Activated naive CD4-positive, alpha-beta T cell treated with anti-CD3 and anti-CD28 coated beads for 36 hours (primary cell): ENCODE data around the gene LYPD6B. TPM values are rescaled to one million over a fixed set of nuclear protein-coding genes. Genes with fewer than 3 reads are reported as not detected.
"Not testable (repeated sequence)": the region's sequence is repeated elsewhere in the genome, so short reads cannot be mapped to it uniquely, and the experiment has no call there.

Experiments
- CTCF ChIA-PET: fragments of 350-600 bp; sonication (Branson Sonifier 250); formaldehyde crosslinking; loops from one replicate; lab custom pipeline; 2021; ENCODE audit warnings: antibody characterized with exemption; lab: Charles Lee
- DNase-seq: peaks from one replicate; pipeline ENCODE4 v3.0.0-alpha.2; 2020
- H3K27ac Mint-ChIP-seq: one replicate; pipeline ENCODE4 v1.8.0; 2021; ENCODE audit warnings: mild to moderate bottlenecking, mixed read lengths
- H3K27me3 Mint-ChIP-seq: one replicate; pipeline ENCODE4 v1.8.0; 2021; ENCODE audit warnings: low read depth, mixed read lengths
- H3K36me3 Mint-ChIP-seq: one replicate; pipeline ENCODE4 v1.8.0; 2021; ENCODE audit warnings: low read depth, mixed read lengths
- H3K4me1 Mint-ChIP-seq: one replicate; pipeline ENCODE4 v1.8.0; 2021; ENCODE audit warnings: low read depth, mixed read lengths
- H3K4me3 Mint-ChIP-seq: one replicate; pipeline ENCODE4 v1.8.0; 2021; ENCODE audit warnings: mild to moderate bottlenecking, moderate library complexity, mixed read lengths
- H3K9me3 Mint-ChIP-seq: one replicate; pipeline ENCODE4 v1.8.0; 2021; ENCODE audit warnings: mixed read lengths
- intact Hi-C: fragments of 100-400 bp; cut with micrococcal nuclease; formaldehyde crosslinking; loops from one replicate; pipeline ENCODE4 v1.15.1; 2023
- total RNA-seq, 2 experiments: library from RNA; stranded (reverse); gene quantifications; one replicate each; pipeline ENCODE4 v1.2.3, GENCODE V29; 2021

Gene LYPD6B
- total RNA-seq, 2 experiments from 2014 or later, result not detected

- Mint-ChIP-seq H3K36me3 (no peaks in the 10 kb centered on the region), H3K4me1 (no peaks in the 10 kb centered on the region), H3K9me3 (no peaks in the 10 kb centered on the region), H3K27ac (no peak overlapping the region), H3K4me3 (no peak overlapping the region), H3K27me3 (peaks cover 5% of the 10 kb centered on the region)
- CTCF ChIA-PET, result no interaction called here
- intact Hi-C loops, result no loop called here
- DNase-seq, result no peak
Observed at GRCh38 chr2:149221002-149221401, 182.5 kb downstream of the LYPD6B start.

- CTCF ChIA-PET, result no interaction called here
- H3K36me3 Mint-ChIP-seq, result no peaks in the 10 kb centered on the region
Observed at GRCh38 chr2:149221898-149222297, 183.4 kb downstream of the LYPD6B start.

GRCh38 chr2:149223472-149224095 is 185.1 kb downstream of the LYPD6B start:
- DNase-seq, result no peak
- CTCF ChIA-PET, result interaction anchor here (0.6 to 0.7 kb wide), 2 partner anchors 158 to 189 kb away, joined by 3 read pairs; no protein-coding TSS in a partner anchor
- no peak overlapping the region for H3K4me3 Mint-ChIP-seq
- intact Hi-C loops, result no loop called here
- H3K27ac Mint-ChIP-seq, result no peak overlapping the region
- no peaks in the 10 kb centered on the region for H3K36me3 Mint-ChIP-seq
- no peaks in the 10 kb centered on the region for H3K9me3 Mint-ChIP-seq
- H3K4me1 Mint-ChIP-seq, result no peaks in the 10 kb centered on the region
- peaks cover 11% of the 10 kb centered on the region for H3K27me3 Mint-ChIP-seq

More at GRCh38 chr2:149221898-149222297, 183.4 kb downstream of the LYPD6B start:
- H3K9me3 Mint-ChIP-seq, result no peaks in the 10 kb centered on the region
- no peaks in the 10 kb centered on the region for H3K4me1 Mint-ChIP-seq
- no peak for DNase-seq
- H3K27ac Mint-ChIP-seq, result no peak overlapping the region
- H3K27me3 Mint-ChIP-seq, result peaks cover 10% of the 10 kb centered on the region
- H3K4me3 Mint-ChIP-seq, result no peak overlapping the region
- intact Hi-C loops, result no loop called here

GRCh38 chr2:149224543-149224942 is 186.0 kb downstream of the LYPD6B start:
- H3K4me3 Mint-ChIP-seq, result no peak overlapping the region
- no peaks in the 10 kb centered on the region for H3K36me3 Mint-ChIP-seq
- H3K4me1 Mint-ChIP-seq, result no peaks in the 10 kb centered on the region
- DNase-seq, result no peak
- H3K27me3 Mint-ChIP-seq, result peaks cover 11% of the 10 kb centered on the region
- intact Hi-C loops, result no loop called here
- H3K27ac Mint-ChIP-seq, result no peak overlapping the region
- no peaks in the 10 kb centered on the region for H3K9me3 Mint-ChIP-seq
- CTCF ChIA-PET, result interaction anchor here (0.6 to 0.7 kb wide), 2 partner anchors 159 to 190 kb away, joined by 3 read pairs; no protein-coding TSS in a partner anchor

GRCh38 chr2:149225446-149225845 is 186.9 kb downstream of the LYPD6B start:
- no peak overlapping the region for H3K27ac Mint-ChIP-seq
- peaks cover 11% of the 10 kb centered on the region for H3K27me3 Mint-ChIP-seq
- no peaks in the 10 kb centered on the region for H3K9me3 Mint-ChIP-seq
- no peak for DNase-seq
- no peak overlapping the region for H3K4me3 Mint-ChIP-seq
- H3K36me3 Mint-ChIP-seq, result no peaks in the 10 kb centered on the region
- intact Hi-C loops, result no loop called here
- CTCF ChIA-PET, result no interaction called here
- no peaks in the 10 kb centered on the region for H3K4me1 Mint-ChIP-seq

- no peak overlapping the region for H3K27ac Mint-ChIP-seq
Observed at GRCh38 chr2:149226790-149227189, 188.3 kb downstream of the LYPD6B start.

GRCh38 chr2:149235816-149236375 is 197.4 kb downstream of the LYPD6B start:
- Mint-ChIP-seq H3K4me1 (no peaks in the 10 kb centered on the region), H3K27me3 (peaks cover 13% of the 10 kb centered on the region), H3K27ac (no peak overlapping the region), H3K9me3 (peaks cover 2% of the 10 kb centered on the region), H3K36me3 (no peaks in the 10 kb centered on the region), H3K4me3 (no peak overlapping the region)
- DNase-seq, result no peak
- CTCF ChIA-PET, result no interaction called here
- intact Hi-C loops, result no loop called here

More at GRCh38 chr2:149226790-149227189, 188.3 kb downstream of the LYPD6B start:
- no peak for DNase-seq
- no peak overlapping the region for H3K4me3 Mint-ChIP-seq
- H3K9me3 Mint-ChIP-seq, result no peaks in the 10 kb centered on the region
- CTCF ChIA-PET, result no interaction called here
- no peaks in the 10 kb centered on the region for H3K4me1 Mint-ChIP-seq
- peaks cover 14% of the 10 kb centered on the region for H3K27me3 Mint-ChIP-seq
- no peaks in the 10 kb centered on the region for H3K36me3 Mint-ChIP-seq
- intact Hi-C loops, result no loop called here

- Mint-ChIP-seq H3K4me1 (no peaks in the 10 kb centered on the region), H3K9me3 (peaks cover 2% of the 10 kb centered on the region), H3K27me3 (peaks cover 11% of the 10 kb centered on the region), H3K27ac (no peak overlapping the region), H3K36me3 (no peaks in the 10 kb centered on the region), H3K4me3 (no peak overlapping the region)
- CTCF ChIA-PET, result no interaction called here
- intact Hi-C loops, result no loop called here
- DNase-seq, result no peak
Observed at GRCh38 chr2:149236410-149236809, 197.9 kb downstream of the LYPD6B start.

- H3K36me3 Mint-ChIP-seq, result no peaks in the 10 kb centered on the region
- H3K9me3 Mint-ChIP-seq, result no peaks in the 10 kb centered on the region
- no peaks in the 10 kb centered on the region for H3K27me3 Mint-ChIP-seq
- H3K4me1 Mint-ChIP-seq, result no peaks in the 10 kb centered on the region
- H3K27ac Mint-ChIP-seq, result no peak overlapping the region
- H3K4me3 Mint-ChIP-seq, result no peak overlapping the region
- intact Hi-C loops, result no loop called here
- CTCF ChIA-PET, result no interaction called here
- DNase-seq, result no peak
Observed at GRCh38 chr2:149246186-149246585, 207.7 kb downstream of the LYPD6B start.

GRCh38 chr2:149251436-149251835 is 212.9 kb downstream of the LYPD6B start:
- intact Hi-C loops, H3K27ac Mint-ChIP-seq, H3K27me3 Mint-ChIP-seq, H3K36me3 Mint-ChIP-seq, CTCF ChIA-PET, DNase-seq, H3K4me1 Mint-ChIP-seq, H3K4me3 Mint-ChIP-seq: not testable (repeated sequence)
- H3K9me3 Mint-ChIP-seq, result peaks cover 12% of the 10 kb centered on the region

- peaks cover 12% of the 10 kb centered on the region for H3K9me3 Mint-ChIP-seq
- H3K4me1 Mint-ChIP-seq, H3K4me3 Mint-ChIP-seq, H3K36me3 Mint-ChIP-seq, intact Hi-C loops, CTCF ChIA-PET, DNase-seq, H3K27ac Mint-ChIP-seq, H3K27me3 Mint-ChIP-seq: not testable (repeated sequence)
Observed at GRCh38 chr2:149256877-149257276, 218.4 kb downstream of the LYPD6B start.

- H3K9me3 Mint-ChIP-seq, result peaks cover 10% of the 10 kb centered on the region
- H3K36me3 Mint-ChIP-seq, result no peaks in the 10 kb centered on the region
- CTCF ChIA-PET, result no interaction called here
- H3K4me3 Mint-ChIP-seq, result no peak overlapping the region
- H3K27me3 Mint-ChIP-seq, result peaks cover 6% of the 10 kb centered on the region
- H3K4me1 Mint-ChIP-seq, result no peaks in the 10 kb centered on the region
- intact Hi-C loops, result no loop called here
- no peak overlapping the region for H3K27ac Mint-ChIP-seq
- no peak for DNase-seq
Observed at GRCh38 chr2:149258531-149258930, 220.0 kb downstream of the LYPD6B start.

- Mint-ChIP-seq H3K27me3 (peaks cover 6% of the 10 kb centered on the region), H3K4me3 (no peak overlapping the region), H3K27ac (no peak overlapping the region), H3K4me1 (no peaks in the 10 kb centered on the region), H3K36me3 (no peaks in the 10 kb centered on the region), H3K9me3 (peaks cover 8% of the 10 kb centered on the region)
- DNase-seq, result no peak
- intact Hi-C loops, result no loop called here
- CTCF ChIA-PET, result no interaction called here
Observed at GRCh38 chr2:149259136-149259535, 220.6 kb downstream of the LYPD6B start.
